Left lung (tissue), 14 donors: ENCODE measurements around the gene UNKL. TPM values are rescaled to one million over a fixed set of nuclear protein-coding genes. Genes with fewer than 3 reads are reported as not detected.
A peak's percentile ranks its signal among the peaks of the same experiment; 100 is the strongest.

Experiments
- ATAC-seq: fragments of 200-7000 bp; cut with Tn5 transposase; one replicate; pipeline ENCODE4 v1.9.1; 2020; ENCODE audit warnings: moderate library complexity
- DNase-seq, 4 donors: peaks; one replicate each; pipeline ENCODE4 v3.0.0-alpha.2; 2013 to 2020
- H3K27ac ChIP-seq, 2 donors: fragments of 200-600 bp; sonication (generic) in 1 of 2; one replicate each; pipeline versions ENCODE4 v1.5.0 to v1.8.0; 2020 to 2021
- H3K27me3 ChIP-seq, 2 donors: fragments of 200-600 bp; sonication (generic) in 1 of 2; one replicate each; pipeline versions ENCODE4 v1.5.0 to v1.8.0; 2020 to 2021
- H3K36me3 ChIP-seq, 2 donors: fragments of 200-600 bp; sonication (generic) in 1 of 2; one replicate each; pipeline versions ENCODE4 v1.5.0 to v1.8.0; 2020 to 2021
- H3K4me1 ChIP-seq, 2 donors: fragments of 200-600 bp; one replicate each; pipeline ENCODE4 v1.8.0; 2021
- H3K4me3 ChIP-seq, 2 donors: fragments of 200-600 bp; sonication (generic) in 1 of 2; one replicate each; pipeline versions ENCODE4 v1.5.0 to v1.8.0; 2020 to 2021; ENCODE audit warnings: mild to moderate bottlenecking in 1 of 2
- H3K9me3 ChIP-seq, 2 donors: fragments of 200-600 bp; sonication (generic) in 1 of 2; one replicate each; pipeline versions ENCODE4 v1.5.0 to v1.8.0; 2020 to 2021
- CTCF ChIP-seq, 2 donors: fragments of 200-600 bp; sonication (generic) in 1 of 2; IDR thresholded peaks; one replicate each; pipeline versions ENCODE4 v1.5.0 to v1.8.0; 2021; ENCODE audit warnings: antibody characterized with exemption in 2 of 2
- intact Hi-C, 2 donors: fragments of 100-400 bp; cut with DNase I; formaldehyde crosslinking; loops; one replicate each; pipeline versions ENCODE4 v1.11.2 to v1.14.2; 2022
- long read RNA-seq, 12 donors: library from polyadenylated mRNA in 2 of 12; unstranded in 2 of 12; transcript quantifications; one replicate each; pipeline ENCODE4 v2.0.0 and lab custom pipeline, GENCODE V29; 2019 to 2026
- polyA plus RNA-seq, 6 donors: library from polyadenylated mRNA; unstranded; fragments of 120-200 nt; gene quantifications; one replicate each; pipeline ENCODE4 v1.2.1, GENCODE V29; 2013; ENCODE audit not compliant: insufficient read length in 6 of 6
- total RNA-seq, 2 donors: library from RNA; stranded (reverse); fragmentation: NEBNext Ultra II Directional; extraction: Animal tissue kit (Norgen Biotek cat#: 25700); gene quantifications; one replicate each; pipeline ENCODE4 v1.2.1, GENCODE V29; 2021
- donor health status: DM: no; HTN: yes; CAD: no.
- donor health status: DM: no; HTN: no; CAD: no.

The UNKL gene
- total RNA-seq (10 to 100 TPM; 18.9 to 27.3 TPM), polyA plus RNA-seq (10 to 100 TPM; 19.5 to 22.5 (median 20.8) TPM)
- long read RNA-seq, donor 1, partial matches to known transcripts, result 0 of 3 reads
- long read RNA-seq, donor 1, other reads (novel, unspliced or antisense), result 0 of 3 reads
- long read RNA-seq, donor 2, partial matches to known transcripts, result 0 of 1 reads
- long read RNA-seq, donor 2, other reads (novel, unspliced or antisense), result 0 of 1 reads
- long read RNA-seq, donor 3, partial matches to known transcripts, result 0 of 2 reads
- long read RNA-seq, donor 3, other reads (novel, unspliced or antisense), result 0 of 2 reads
- long read RNA-seq, donor 4, partial matches to known transcripts, result 0 of 1 reads
- long read RNA-seq, donor 4, other reads (novel, unspliced or antisense), result 1 of 1 reads
- long read RNA-seq, donor 5, partial matches to known transcripts, result 0 of 2 reads
- long read RNA-seq, donor 5, other reads (novel, unspliced or antisense), result 0 of 2 reads
- long read RNA-seq, donor 6, partial matches to known transcripts, result 0 of 1 reads
- long read RNA-seq, donor 6, other reads (novel, unspliced or antisense), result 0 of 1 reads
- long read RNA-seq, donor 7, partial matches to known transcripts, result 0 of 1 reads
- long read RNA-seq, donor 7, other reads (novel, unspliced or antisense), result 0 of 1 reads
- long read RNA-seq, donor 8, result 0 reads
- long read RNA-seq, donor 9, result 0 reads
- long read RNA-seq, donor 10, result 0 reads
- long read RNA-seq, donor 11, result 0 reads
- long read RNA-seq, donor 12, partial matches to known transcripts, result 0 of 1 reads
- long read RNA-seq, donor 12, other reads (novel, unspliced or antisense), result 0 of 1 reads

GRCh38 chr16:1414532-1415260 is at the start of gene UNKL:
Gene UNKL (minus strand): TSS chr16:1414704. CDS start chr16:1414691, 13 bp downstream.
- Histone ChIP-seq H3K27me3 (no peaks in the 10 kb centered on the region), H3K4me1 (peaks cover 8 to 37% of the 10 kb centered on the region in 2 donors), H3K4me3 (peak within 1 kb of the TSS; percentile 69 to 82), H3K9me3 (no peaks in the 10 kb centered on the region), H3K27ac (peak within 1 kb of the TSS; percentile 80 to 89), H3K36me3 (peaks cover 0 to 11% of the 10 kb centered on the region in 2 donors)
- intact Hi-C loops, result no loop called here
- ATAC-seq (peak; percentile 72), DNase-seq (peak; percentile 61 to 94 (median 82))
- no peak for TF ChIP-seq CTCF (IDR thresholded peaks at IDR 0.05)

GRCh38 chr16:1461146-1461545 is 46.6 kb upstream of the UNKL start:
- ATAC-seq, result no peak
- Histone ChIP-seq H3K27me3 (no peaks in the 10 kb centered on the region), H3K36me3 (peaks cover 0 to 86% of the 10 kb centered on the region in 2 donors), H3K9me3 (no peaks in the 10 kb centered on the region), H3K27ac (no peak overlapping the region), H3K4me3 (no peak overlapping the region), H3K4me1 (no peaks in the 10 kb centered on the region)
- TF ChIP-seq CTCF (IDR thresholded peaks at IDR 0.05), result no peak
- intact Hi-C loops, result no loop called here
- DNase-seq, result no peak

GRCh38 chr16:1460602-1461138 is 46.2 kb upstream of the UNKL start:
- TF ChIP-seq CTCF (IDR thresholded peaks at IDR 0.05), result no peak
- Histone ChIP-seq H3K4me3 (no peak overlapping the region), H3K27ac (no peak overlapping the region), H3K4me1 (no peaks in the 10 kb centered on the region), H3K9me3 (no peaks in the 10 kb centered on the region), H3K27me3 (no peaks in the 10 kb centered on the region), H3K36me3 (peaks cover 0 to 90% of the 10 kb centered on the region in 2 donors)
- ATAC-seq, result no peak
- intact Hi-C loops, result no loop called here
- DNase-seq, result peak in 1 of 4 donors; percentile 70

GRCh38 chr16:1459967-1460366 is 45.5 kb upstream of the UNKL start:
- no peaks in the 10 kb centered on the region for H3K27me3 ChIP-seq
- peaks cover 0 to 91% of the 10 kb centered on the region in 2 donors for H3K36me3 ChIP-seq
- DNase-seq (no peak), ATAC-seq (no peak)
- TF ChIP-seq CTCF (IDR thresholded peaks at IDR 0.05), result no peak
- H3K4me3 ChIP-seq, result no peak overlapping the region
- no peak overlapping the region for H3K27ac ChIP-seq
- H3K4me1 ChIP-seq, result no peaks in the 10 kb centered on the region
- H3K9me3 ChIP-seq, result no peaks in the 10 kb centered on the region
- intact Hi-C loops, result no loop called here
